WI38 (cell line): ENCODE results near the gene PNPLA8.
"Not testable (repeated sequence)": the region's sequence is repeated elsewhere in the genome, so short reads cannot be mapped to it uniquely, and the experiment has no call there.

ENCODE experiments used
- H3K4me3 ChIP-seq: 2 replicates; pipeline ENCODE4 v1.5.1; 2011; ENCODE audit warnings: low read depth, mild to moderate bottlenecking, control low read depth, low read length
- CTCF ChIP-seq: IDR thresholded peaks from 2 replicates; pipeline ENCODE4 v1.5.1; 2012; ENCODE audit warnings: low read depth, mild to moderate bottlenecking, control low read depth, low read length

The PNPLA8 gene

DNA sequence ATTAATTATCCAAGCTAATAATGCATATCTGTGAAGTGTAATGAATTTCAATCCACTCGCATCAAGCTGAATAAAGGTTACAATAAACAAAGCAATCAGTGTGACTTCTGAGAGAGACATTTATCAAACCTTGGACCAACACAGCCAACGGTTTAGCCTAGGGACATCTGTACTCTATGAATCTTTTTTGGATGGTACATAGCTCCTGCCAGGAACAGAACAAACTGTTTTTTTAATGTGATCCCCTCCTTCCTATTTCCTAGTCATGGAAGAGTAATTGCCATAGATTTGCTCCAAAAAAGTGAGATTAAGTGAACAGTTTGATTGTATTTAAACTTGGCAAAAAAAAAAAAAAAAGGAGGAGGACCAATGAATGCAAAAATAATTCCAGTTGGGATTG is 58.5 kb downstream of the PNPLA8 start:
- no peak overlapping the region for H3K4me3 ChIP-seq
- TF ChIP-seq CTCF: no peak

DNA sequence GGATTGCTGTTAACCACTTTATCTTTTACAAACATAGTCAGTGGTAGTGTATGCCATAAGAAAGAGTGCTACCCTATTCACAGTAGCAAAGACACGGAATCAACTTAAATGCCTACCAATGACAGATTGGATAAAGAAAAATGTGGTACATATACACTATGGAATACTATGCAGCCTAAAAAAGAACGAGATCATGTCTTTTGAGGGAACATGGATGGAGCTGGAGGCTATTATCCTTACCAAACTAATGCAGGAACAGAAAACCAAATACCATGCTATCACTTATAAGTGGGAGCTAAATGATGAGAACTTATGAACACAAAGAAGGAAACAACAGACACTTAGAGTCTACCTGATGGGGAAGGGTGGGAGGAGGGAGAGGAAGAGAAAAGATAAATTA is 59.6 kb downstream of the PNPLA8 start:
- H3K4me3 ChIP-seq: not testable (repeated sequence)

DNA sequence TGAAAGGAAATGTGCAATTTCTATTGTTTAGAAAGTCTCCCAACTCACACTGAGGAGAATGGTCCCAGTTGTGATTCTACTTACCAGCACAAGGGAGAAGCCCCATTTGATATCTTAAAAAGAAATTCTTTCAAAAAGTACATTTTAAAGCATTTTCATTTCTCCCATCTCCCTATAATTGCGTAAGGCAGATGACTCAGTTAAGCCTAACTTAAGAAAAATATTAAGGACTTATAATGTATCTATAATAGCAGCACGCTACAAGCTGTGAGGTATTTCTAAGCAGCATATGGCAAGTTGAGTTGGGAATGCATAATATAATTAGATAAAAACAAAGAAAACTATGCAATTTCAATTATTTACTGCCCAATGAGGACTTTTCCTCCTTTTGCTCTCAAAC is 61.2 kb downstream of the PNPLA8 start:
- no peak for TF ChIP-seq CTCF
- no peak overlapping the region for H3K4me3 ChIP-seq

DNA sequence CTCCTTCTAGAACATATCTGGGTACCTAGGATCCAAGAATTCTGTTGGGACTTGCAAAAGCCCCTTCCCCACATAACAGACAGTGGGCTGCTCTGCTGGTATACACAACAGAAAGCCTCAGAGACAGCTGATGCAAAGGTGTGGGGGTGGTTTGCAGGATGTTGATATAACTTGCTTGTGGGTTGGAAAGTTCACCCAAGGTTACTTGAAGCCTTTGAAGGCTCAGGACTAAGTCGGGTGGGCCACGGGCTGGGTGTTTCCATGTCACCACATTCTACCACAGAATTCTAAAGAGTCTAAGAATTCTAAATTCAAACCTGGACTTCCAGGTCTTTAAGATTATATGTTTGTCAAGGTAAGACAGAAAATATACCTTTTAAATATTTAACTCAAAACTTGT is 62.3 kb downstream of the PNPLA8 start:
- TF ChIP-seq CTCF: no peak
- H3K4me3 ChIP-seq: no peak overlapping the region

DNA sequence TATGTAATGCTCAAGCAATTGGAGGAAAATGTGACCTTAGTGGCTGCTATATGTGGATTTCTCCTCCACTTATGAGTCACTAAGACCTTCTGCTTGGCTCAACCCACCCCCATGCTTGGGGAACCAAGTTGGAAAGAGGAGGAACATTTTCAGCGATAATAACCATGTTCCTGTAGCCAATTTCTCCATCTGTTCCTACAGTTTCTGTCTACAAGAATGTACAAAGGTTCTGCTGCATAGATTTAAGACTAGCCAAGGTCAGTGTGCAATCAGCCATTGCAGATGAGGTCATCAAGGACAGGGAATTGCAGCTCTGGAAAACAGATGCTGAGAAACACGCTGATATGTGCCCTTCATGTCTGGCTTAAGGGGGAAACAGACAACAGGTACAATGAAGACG is 64.1 kb downstream of the PNPLA8 start:
- TF ChIP-seq CTCF: no peak
- H3K4me3 ChIP-seq: no peak overlapping the region

DNA sequence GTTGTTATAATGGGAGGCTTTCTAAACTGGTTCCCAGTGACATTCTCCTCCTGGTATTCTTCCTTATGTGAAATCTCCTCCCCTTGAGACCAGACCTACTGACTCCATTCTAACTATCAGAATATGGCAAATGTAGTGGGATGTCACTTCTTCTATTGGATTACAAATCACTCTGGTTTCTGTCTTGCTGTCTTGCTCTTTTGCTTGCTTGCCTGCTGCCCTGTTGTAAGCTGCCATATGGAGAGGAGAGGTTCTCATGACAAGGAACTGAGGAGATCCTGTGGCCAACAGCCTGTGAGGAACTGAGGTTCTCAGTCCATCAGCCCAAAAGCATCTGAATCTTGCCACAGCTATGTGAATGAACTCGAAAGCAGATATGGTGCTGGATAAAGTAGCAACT is 65.0 kb downstream of the PNPLA8 start:
- no peak for TF ChIP-seq CTCF
- H3K4me3 ChIP-seq: no peak overlapping the region

DNA sequence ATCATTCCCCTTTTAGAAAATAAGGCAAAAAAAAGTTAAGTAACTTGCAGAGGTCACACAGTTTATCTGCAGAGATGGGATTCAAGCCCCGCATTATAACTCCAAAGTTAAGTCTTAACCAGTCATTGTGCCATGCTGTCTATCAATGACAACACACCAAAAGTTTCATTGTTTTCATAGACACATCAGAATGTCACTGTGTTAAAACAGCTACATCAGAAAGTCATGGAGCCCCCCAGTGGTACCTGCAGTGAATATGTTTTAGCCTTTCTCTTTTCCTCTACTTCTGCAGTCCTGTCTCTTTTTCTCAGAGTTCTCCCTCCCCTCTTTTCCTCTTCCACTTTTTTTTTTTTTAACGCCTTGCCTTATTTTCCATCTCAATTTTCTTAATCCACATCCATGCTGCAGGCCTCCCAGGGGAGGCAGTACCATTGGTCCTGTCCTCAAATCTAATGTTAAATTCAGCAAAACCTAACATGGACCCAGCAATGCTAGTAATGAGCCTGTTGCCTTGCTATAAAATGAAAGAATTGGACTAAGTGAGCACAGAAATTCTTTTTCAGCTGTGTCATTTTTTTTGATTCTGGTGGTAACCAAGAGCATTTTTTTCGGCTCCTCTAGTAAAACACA is 65.9 kb downstream of the PNPLA8 start:
- peak; percentile 15; the same call in 1 of the 2 replicates for TF ChIP-seq CTCF
- no peak overlapping the region for H3K4me3 ChIP-seq

GRCh38 chr7:108457871-108458270 is 68.1 kb downstream of the PNPLA8 start:
- H3K4me3 ChIP-seq: no peak overlapping the region

More at GRCh38 chr7:108457871-108458270, 68.1 kb downstream of the PNPLA8 start:
- TF ChIP-seq CTCF: no peak
